Endodermal cell (in vitro differentiated cells): ENCODE measurements around the gene SORCS2. TPM values are rescaled to one million over a fixed set of nuclear protein-coding genes. Genes with fewer than 3 reads are reported as not detected.
A peak's percentile ranks its signal among the peaks of the same experiment; 100 is the strongest.

ENCODE experiments used
- DNase-seq: peaks from one replicate; pipeline ENCODE4 v3.0.0-alpha.2; 2017
- H3K27ac ChIP-seq: 2 replicates; pipeline ENCODE4 v1.5.1; 2013; ENCODE audit warnings: mild to moderate bottlenecking, low read depth, low read length, moderate library complexity
- H3K27me3 ChIP-seq: 2 replicates; pipeline ENCODE4 v1.6.1; 2013; ENCODE audit warnings: mild to moderate bottlenecking, low read length, moderate library complexity; ENCODE audit not compliant: insufficient read depth, control insufficient read depth, poor library complexity, severe bottlenecking
- H3K36me3 ChIP-seq: 2 replicates; pipeline ENCODE4 v1.7.0; 2013; ENCODE audit warnings: mild to moderate bottlenecking, low read length, moderate library complexity; ENCODE audit not compliant: control insufficient read depth, insufficient read depth
- H3K4me1 ChIP-seq: one replicate; pipeline ENCODE4 v1.7.0; 2013; ENCODE audit warnings: low read length; ENCODE audit not compliant: control insufficient read depth, insufficient read depth
- H3K4me3 ChIP-seq: 2 replicates; pipeline ENCODE4 v1.5.1; 2013; ENCODE audit warnings: mild to moderate bottlenecking, low read length, moderate library complexity
- H3K9ac ChIP-seq: 2 replicates; pipeline ENCODE4 v1.6.1; 2013; ENCODE audit warnings: mild to moderate bottlenecking, low read length, moderate library complexity; ENCODE audit not compliant: poor library complexity, severe bottlenecking; ENCODE audit errors: extremely low read depth
- H3K9me3 ChIP-seq: 2 replicates; pipeline ENCODE4 v1.6.1; 2013; ENCODE audit warnings: mild to moderate bottlenecking, low read length, moderate library complexity; ENCODE audit not compliant: control insufficient read depth
- H3K27ac Mint-ChIP-seq: 2 replicates; pipeline ENCODE4 v1.8.0; 2020; ENCODE audit warnings: mixed read lengths
- H3K27me3 Mint-ChIP-seq: 2 replicates; pipeline ENCODE4 v1.8.0; 2021; ENCODE audit warnings: mild to moderate bottlenecking, mixed read lengths; ENCODE audit not compliant: insufficient read depth
- H3K36me3 Mint-ChIP-seq: 2 replicates; pipeline ENCODE4 v1.8.0; 2020; ENCODE audit warnings: low read depth, mixed read lengths
- H3K4me1 Mint-ChIP-seq: 2 replicates; pipeline ENCODE4 v1.8.0; 2020; ENCODE audit warnings: mixed read lengths
- H3K4me3 Mint-ChIP-seq: 2 replicates; pipeline ENCODE4 v1.8.0; 2020; ENCODE audit warnings: mild to moderate bottlenecking, moderate library complexity, mixed read lengths
- H3K9me3 Mint-ChIP-seq: 2 replicates; pipeline ENCODE4 v1.8.0; 2020; ENCODE audit warnings: mild to moderate bottlenecking, mixed read lengths
- CTCF ChIP-seq: fragments of 200-600 bp; sonication (generic); conservative IDR thresholded peaks from 2 replicates; pipeline ENCODE4 v1.5.0; 2021; ENCODE audit warnings: antibody characterized with exemption, mild to moderate bottlenecking
- WGBS, 2 experiments: methylation state at CpG; one replicate each; pipeline versions ENCODE4 v1.1.5 to v1.1.7; 2013; ENCODE audit warnings: missing lambda C conversion rate in 2 of 2, mixed read lengths in 1 of 2; ENCODE audit not compliant: insufficient coverage in 1 of 2, insufficient read length in 1 of 2; 5-methylcytosine and 5-hydroxymethylcytosine counted together
- total RNA-seq, 2 donors: library from RNA; stranded (reverse); fragmentation: NEBNext Ultra II Directional in 1 of 2; extraction: Animal tissue kit (Norgen Biotek cat#: 25700) in 1 of 2; gene quantifications; 2 replicates in 1 of 2; 3 replicates in 1 of 2; pipeline ENCODE4 v1.2.1, GENCODE V29; 2021

The SORCS2 gene
- total RNA-seq, 2 donors from 2014 or later, result 1.4 to 1.9 TPM

GRCh38 chr4:7237873-7238272, 45.5 kb downstream of the SORCS2 start:
- no peak overlapping the region for H3K4me3 ChIP-seq
- H3K4me1 Mint-ChIP-seq, result peaks cover 12% of the 10 kb centered on the region
- no peaks in the 10 kb centered on the region for H3K36me3 Mint-ChIP-seq
- 87 to 92% methylated on average over 5 to 6 of the region's 6 CpGs for WGBS, 2 experiments
- DNase-seq, result no peak
- no peaks in the 10 kb centered on the region for H3K27me3 Mint-ChIP-seq
- no peak overlapping the region for H3K27ac Mint-ChIP-seq
- H3K27me3 ChIP-seq, result no peaks in the 10 kb centered on the region
- H3K9ac ChIP-seq, result no peak overlapping the region
- no peak overlapping the region for H3K4me3 Mint-ChIP-seq
- no peaks in the 10 kb centered on the region for H3K36me3 ChIP-seq
- peaks cover 10% of the 10 kb centered on the region for H3K4me1 ChIP-seq
- TF ChIP-seq CTCF, result no peak
- H3K9me3 Mint-ChIP-seq, result no peaks in the 10 kb centered on the region
- no peak overlapping the region for H3K27ac ChIP-seq
- H3K9me3 ChIP-seq, result no peaks in the 10 kb centered on the region

- Mint-ChIP-seq H3K27me3 (no peaks in the 10 kb centered on the region), H3K4me3 (no peak overlapping the region), H3K36me3 (no peaks in the 10 kb centered on the region), H3K9me3 (no peaks in the 10 kb centered on the region), H3K27ac (no peak overlapping the region), H3K4me1 (peaks cover 12% of the 10 kb centered on the region)
- WGBS, 2 experiments, result 84 to 88% methylated on average over 9 to 12 of the region's 12 CpGs
- H3K9ac ChIP-seq, result no peak overlapping the region
- peaks cover 10% of the 10 kb centered on the region for H3K4me1 ChIP-seq
- H3K27me3 ChIP-seq, result no peaks in the 10 kb centered on the region
- DNase-seq, result peak; percentile 78
- H3K27ac ChIP-seq, result no peak overlapping the region
- no peaks in the 10 kb centered on the region for H3K9me3 ChIP-seq
- no peak overlapping the region for H3K4me3 ChIP-seq
- H3K36me3 ChIP-seq, result no peaks in the 10 kb centered on the region
- peak; percentile 66 for TF ChIP-seq CTCF
Measured at GRCh38 chr4:7238300-7238960, 46.1 kb downstream of the SORCS2 start.

- DNase-seq, result no peak
- H3K9me3 ChIP-seq, result no peaks in the 10 kb centered on the region
- 86 to 89% methylated on average over 15 of the region's 15 CpGs for WGBS, 2 experiments
- H3K4me1 ChIP-seq, result peaks cover 10% of the 10 kb centered on the region
- H3K9ac ChIP-seq, result no peak overlapping the region
- H3K4me1 Mint-ChIP-seq, result peaks cover 12% of the 10 kb centered on the region
- H3K36me3 Mint-ChIP-seq, result no peaks in the 10 kb centered on the region
- no peak overlapping the region for H3K4me3 Mint-ChIP-seq
- no peaks in the 10 kb centered on the region for H3K27me3 ChIP-seq
- H3K27me3 Mint-ChIP-seq, result no peaks in the 10 kb centered on the region
- no peak overlapping the region for H3K27ac Mint-ChIP-seq
- H3K9me3 Mint-ChIP-seq, result no peaks in the 10 kb centered on the region
- no peak overlapping the region for H3K4me3 ChIP-seq
- H3K36me3 ChIP-seq, result no peaks in the 10 kb centered on the region
- H3K27ac ChIP-seq, result no peak overlapping the region
- no peak for TF ChIP-seq CTCF
Measured at GRCh38 chr4:7239101-7239820, 46.9 kb downstream of the SORCS2 start.
